Right atrium auricular region (tissue), 2 donors: Measurements from ENCODE around the gene VPS13A. TPM values are rescaled to one million over a fixed set of nuclear protein-coding genes. Genes with fewer than 3 reads are reported as not detected.

Source experiments
- DNase-seq: peaks from one replicate; pipeline ENCODE4 v3.0.0-alpha.2; 2019; ENCODE audit warnings: low spot score
- H3K27ac ChIP-seq, 2 donors: fragments of 200-600 bp; sonication (generic); 1 replicate in 1 of 2; 2 replicates in 1 of 2; pipeline ENCODE4 v1.5.1; 2016 to 2019
- H3K27me3 ChIP-seq, 2 donors: fragments of 200-600 bp; sonication (generic); one replicate each; pipeline versions ENCODE4 v1.5.1 to v1.6.0; 2017 to 2019
- H3K36me3 ChIP-seq: fragments of 200-600 bp; sonication (generic); one replicate; pipeline ENCODE4 v1.5.1; 2016
- H3K4me1 ChIP-seq, 2 donors: fragments of 200-600 bp; sonication (generic); one replicate each; pipeline versions ENCODE4 v1.5.1 to v1.6.0; 2017 to 2019
- H3K4me3 ChIP-seq, 2 donors: fragments of 200-600 bp; sonication (generic); 1 replicate in 1 of 2; 2 replicates in 1 of 2; pipeline ENCODE4 v1.5.1; 2017 to 2019; ENCODE audit warnings: mild to moderate bottlenecking in 1 of 2, moderate library complexity in 1 of 2
- H3K9me3 ChIP-seq, 2 donors: fragments of 200-600 bp; sonication (generic); one replicate each; pipeline ENCODE4 v1.5.1; 2019
- CTCF ChIP-seq, 2 donors: fragments of 200-600 bp; sonication (generic); IDR thresholded peaks; one replicate each; pipeline ENCODE4 v1.5.1; 2019; ENCODE audit warnings: antibody characterized with exemption in 2 of 2
- total RNA-seq, 2 donors: library from RNA; depleted of rRNA; stranded (reverse); fragments of >200 nt; gene quantifications; one replicate each; pipeline ENCODE4 v1.1.0, GENCODE V29; 2016

Gene VPS13A
- total RNA-seq, 2 donors from 2014 or later = 29.5 to 43.8 TPM

- Histone ChIP-seq H3K9me3 (no peaks in the 10 kb centered on the region), H3K4me1 (no peaks in the 10 kb centered on the region), H3K36me3 (peaks cover 3% of the 10 kb centered on the region), H3K27ac (no peak overlapping the region), H3K4me3 (no peak overlapping the region), H3K27me3 (no peaks in the 10 kb centered on the region)
- no peak for TF ChIP-seq CTCF (IDR thresholded peaks at IDR 0.05)
- no peak for DNase-seq
These were observed 128.5 kb downstream of the VPS13A start for GRCh38 chr9:77305622-77306400.

GRCh38 chr9:77307166-77307565 lies 129.8 kb downstream of the VPS13A start:
- H3K36me3 ChIP-seq = peaks cover 3% of the 10 kb centered on the region
- no peaks in the 10 kb centered on the region for H3K4me1 ChIP-seq
- no peak overlapping the region for H3K27ac ChIP-seq
- no peak for TF ChIP-seq CTCF (IDR thresholded peaks at IDR 0.05)
- H3K4me3 ChIP-seq = no peak overlapping the region
- DNase-seq = no peak
- no peaks in the 10 kb centered on the region for H3K9me3 ChIP-seq
- no peaks in the 10 kb centered on the region for H3K27me3 ChIP-seq

- Histone ChIP-seq H3K4me3 (no peak overlapping the region), H3K27ac (no peak overlapping the region), H3K27me3 (no peaks in the 10 kb centered on the region), H3K9me3 (no peaks in the 10 kb centered on the region), H3K4me1 (no peaks in the 10 kb centered on the region), H3K36me3 (peaks cover 21% of the 10 kb centered on the region)
- DNase-seq = no peak
- TF ChIP-seq CTCF (IDR thresholded peaks at IDR 0.05) = no peak
These were observed 138.7 kb downstream of the VPS13A start for GRCh38 chr9:77316058-77316457.

GRCh38 chr9:77325058-77325457 lies 147.7 kb downstream of the VPS13A start:
- no peak for TF ChIP-seq CTCF (IDR thresholded peaks at IDR 0.05)
- Histone ChIP-seq H3K27me3 (no peaks in the 10 kb centered on the region), H3K4me3 (no peak overlapping the region), H3K36me3 (peaks cover 15% of the 10 kb centered on the region), H3K4me1 (no peaks in the 10 kb centered on the region), H3K9me3 (no peaks in the 10 kb centered on the region), H3K27ac (no peak overlapping the region)
- DNase-seq = no peak

- H3K4me1 ChIP-seq = no peaks in the 10 kb centered on the region
- DNase-seq = no peak
- H3K4me3 ChIP-seq = no peak overlapping the region
- H3K27ac ChIP-seq = no peak overlapping the region
- H3K27me3 ChIP-seq = no peaks in the 10 kb centered on the region
- peaks cover 13% of the 10 kb centered on the region for H3K36me3 ChIP-seq
- no peak for TF ChIP-seq CTCF (IDR thresholded peaks at IDR 0.05)
- H3K9me3 ChIP-seq = no peaks in the 10 kb centered on the region
These were observed 150.8 kb downstream of the VPS13A start for GRCh38 chr9:77328102-77328501.

GRCh38 chr9:77370064-77370463 lies 192.7 kb downstream of the VPS13A start:
- no peaks in the 10 kb centered on the region for H3K4me1 ChIP-seq
- no peaks in the 10 kb centered on the region for H3K27me3 ChIP-seq
- peaks cover 36% of the 10 kb centered on the region for H3K36me3 ChIP-seq
- H3K4me3 ChIP-seq = no peak overlapping the region
- no peaks in the 10 kb centered on the region for H3K9me3 ChIP-seq
- TF ChIP-seq CTCF (IDR thresholded peaks at IDR 0.05) = no peak
- H3K27ac ChIP-seq = no peak overlapping the region
- DNase-seq = no peak
